ENCODE data around the gene INPP5F.

GRCh38 chr10:119726676-119727261 is 919 bp downstream of the INPP5F start:
- TF ChIP-seq POLR2A (IDR thresholded peaks at IDR 0.05; ENCODE audit: low read depth, low read length) (no peak), POLR2AphosphoS5 (IDR thresholded peaks at IDR 0.05; ENCODE audit: low read depth, low read length) (no peak)

Data from GM12892 (cell line).